GM21737 (cell line): ENCODE results near the gene DDO.
"Not testable (repeated sequence)": the region's sequence is repeated elsewhere in the genome, so short reads cannot be mapped to it uniquely, and the experiment has no call there.

Experiments
- ATAC-seq: cut with Tn5 transposase; IDR thresholded peaks from one replicate; pipeline ENCODE4 v1.9.1; 2021; ENCODE audit warnings: mild to moderate bottlenecking, moderate library complexity; ENCODE audit not compliant: unreplicated experiment

The DDO gene

GRCh38 chr6:110369066-110369465 is 46.3 kb downstream of the DDO start:
- ATAC-seq = no peak

GRCh38 chr6:110368284-110368683 is 47.1 kb downstream of the DDO start:
- ATAC-seq = no peak

DNA sequence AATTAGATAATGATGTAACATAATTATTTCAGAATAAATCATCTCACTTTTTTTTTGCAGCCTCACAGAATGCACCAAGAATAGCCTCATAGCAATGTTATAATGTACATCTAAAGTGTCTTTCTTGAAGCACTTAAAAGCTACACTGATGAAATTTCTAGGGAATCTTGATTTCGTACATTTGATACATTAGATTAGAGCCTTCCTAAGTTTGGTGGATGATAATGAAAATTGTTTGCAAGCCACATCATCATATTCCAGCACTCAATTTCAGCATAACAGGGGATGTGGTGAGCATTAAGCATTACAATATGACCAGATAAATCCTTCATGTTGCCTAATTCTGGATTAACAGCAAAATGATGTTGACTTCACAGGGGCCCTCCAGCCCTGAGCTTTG is 47.5 kb downstream of the DDO start:
- no peak for ATAC-seq

GRCh38 chr6:110366975-110367374 is 48.4 kb downstream of the DDO start:
- ATAC-seq = no peak

DNA sequence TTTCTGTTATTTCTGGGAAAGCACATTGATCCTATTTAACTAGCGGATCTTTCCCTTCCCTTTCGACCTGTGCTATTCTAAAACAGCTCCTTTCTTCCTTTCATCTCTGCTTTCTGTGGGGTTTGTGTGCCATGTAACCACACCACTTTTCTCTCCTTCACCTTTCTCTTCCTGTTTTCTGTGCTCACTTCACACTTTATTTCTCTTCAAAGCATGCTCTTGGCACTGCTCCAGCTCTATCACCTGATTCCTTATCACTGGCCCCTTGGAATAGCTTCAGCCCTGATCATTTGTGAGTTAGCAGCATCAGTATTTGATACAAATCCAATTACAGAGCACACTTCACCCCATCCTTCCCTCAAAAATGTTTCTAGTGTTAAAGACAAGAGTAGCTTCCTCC is 49.1 kb downstream of the DDO start:
- ATAC-seq = no peak

- no peak for ATAC-seq
Observed at GRCh38 chr6:110364364-110365105, 50.8 kb downstream of the DDO start.

DNA sequence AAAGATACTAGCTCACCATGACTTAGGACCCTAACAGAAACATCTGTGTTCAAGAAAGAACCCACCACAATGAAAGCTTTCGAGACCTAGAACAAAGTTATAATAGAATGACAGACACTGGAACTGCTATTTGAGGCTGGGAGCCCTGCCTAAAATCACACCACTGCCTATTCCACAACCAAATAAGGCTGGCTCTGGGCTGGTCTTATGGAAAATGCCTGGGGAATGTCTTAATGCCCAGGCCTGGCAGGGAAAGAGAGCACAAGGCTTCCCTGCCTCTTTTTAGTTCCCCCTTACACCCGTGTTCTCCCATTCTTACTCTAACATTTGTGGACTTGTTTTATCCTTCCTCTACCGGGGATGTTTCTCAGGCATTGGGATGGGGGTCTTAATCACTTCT is 51.6 kb downstream of the DDO start:
- ATAC-seq = no peak

DNA sequence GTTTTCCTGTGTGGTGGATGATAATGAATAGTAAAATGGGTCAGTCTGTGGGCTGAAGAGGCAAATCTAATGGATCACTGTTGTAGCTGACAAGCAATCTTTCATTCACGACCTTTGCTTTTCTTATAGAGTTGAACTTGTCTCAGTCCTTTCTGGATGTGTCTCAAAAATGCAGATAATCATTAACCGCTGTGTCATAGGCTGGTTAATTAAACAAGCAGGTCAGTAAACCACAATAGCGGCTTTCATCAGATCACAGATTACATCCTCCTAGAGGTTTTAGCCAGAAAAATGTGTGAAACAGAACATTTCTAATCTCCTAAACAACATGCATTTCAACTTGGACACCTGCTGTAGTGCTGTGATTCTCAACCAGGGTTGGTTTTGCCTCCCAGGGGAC is 54.7 kb downstream of the DDO start:
- ATAC-seq = no peak

DNA sequence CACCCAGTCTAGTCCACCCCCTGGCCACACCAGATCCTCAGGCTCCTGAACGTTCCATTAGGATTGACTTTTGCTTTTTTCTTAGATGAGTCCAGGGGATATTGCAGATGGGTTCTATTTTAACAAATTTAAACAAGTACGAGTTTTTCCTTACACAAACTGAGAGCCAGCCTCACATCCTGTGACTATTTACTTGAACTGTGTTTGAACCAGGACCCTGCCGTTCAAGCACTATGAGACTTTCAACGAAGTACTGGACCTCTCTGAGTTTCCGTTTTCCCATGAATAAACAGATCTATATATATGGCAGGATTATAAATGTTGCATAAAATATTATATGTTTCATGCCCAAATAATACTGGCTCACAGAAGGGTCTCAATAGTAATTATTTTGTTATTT is 55.8 kb downstream of the DDO start:
- ATAC-seq = no peak

DNA sequence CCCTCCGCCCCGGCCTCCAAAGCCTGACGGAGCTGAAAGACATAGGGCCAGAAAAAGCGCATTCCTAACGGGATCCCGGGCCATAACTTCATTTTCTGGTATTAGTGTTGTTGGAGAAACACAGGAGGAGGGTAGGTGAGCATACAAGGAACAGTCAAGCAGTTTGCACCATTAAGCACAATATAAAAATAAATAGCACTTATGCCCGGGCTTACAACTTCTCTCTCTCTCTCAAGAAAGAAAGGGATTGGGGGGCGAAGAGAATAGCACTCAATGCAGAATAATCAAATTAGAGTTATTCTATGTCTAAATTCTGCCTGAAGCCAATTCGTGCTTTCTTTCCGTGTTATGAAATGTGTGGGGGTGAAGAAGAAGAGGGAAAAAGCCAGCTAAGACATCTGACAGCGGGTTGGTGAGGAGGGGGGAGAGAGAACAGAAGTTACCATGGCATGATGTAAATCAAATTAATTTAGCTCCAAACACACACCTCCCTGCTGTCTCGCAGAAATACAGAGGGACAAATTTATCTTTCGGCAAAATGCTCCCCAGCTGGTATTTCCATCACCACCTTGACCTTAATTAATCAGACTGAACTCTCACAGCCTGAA is 56.7 kb downstream of the DDO start:
- ATAC-seq = no peak

DNA sequence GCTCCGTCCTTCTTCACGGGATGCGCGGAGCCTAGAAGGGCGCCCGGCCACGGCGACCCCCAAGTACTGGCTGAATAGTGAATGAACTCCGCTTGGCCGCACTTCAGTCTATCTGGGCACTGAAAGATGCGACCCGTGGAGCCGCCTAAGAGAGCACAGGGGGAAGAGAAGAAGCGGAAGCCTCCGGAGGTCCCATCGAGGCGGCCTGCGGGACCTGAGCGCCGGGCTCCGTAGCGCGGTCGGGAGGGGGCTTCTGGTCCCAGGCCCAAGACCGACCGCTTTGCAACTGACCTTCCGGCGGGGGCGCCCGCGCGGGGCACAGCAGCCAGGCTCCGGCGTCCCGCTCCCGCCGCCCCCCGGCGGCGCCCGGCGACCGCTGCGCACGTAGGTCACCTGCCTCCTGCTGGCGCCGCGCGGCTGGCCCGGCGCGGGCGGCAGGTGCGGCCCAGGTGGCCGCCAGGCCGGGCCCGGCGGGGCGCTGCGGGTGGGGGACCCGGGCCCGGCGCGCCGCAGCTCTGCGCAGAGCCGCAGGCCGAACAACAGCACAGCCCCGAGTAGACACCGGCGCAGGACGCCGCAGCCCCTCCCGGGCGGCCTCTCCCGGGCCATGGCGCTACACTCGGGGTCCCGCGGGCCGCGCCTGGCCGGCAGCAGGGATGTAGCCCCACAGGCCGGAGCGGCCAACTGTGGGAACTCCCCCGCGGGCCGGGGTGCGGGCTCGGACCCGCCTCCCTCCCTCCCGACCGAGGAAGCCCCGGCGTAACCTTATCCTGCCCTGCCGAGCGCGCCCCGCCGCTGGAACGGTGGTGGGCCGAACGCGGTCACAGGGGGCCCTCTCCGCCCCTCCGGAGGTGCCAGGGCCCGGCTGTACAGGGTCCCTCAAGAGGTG is 57.5 kb downstream of the DDO start, which contains the start of gene METTL24:
Gene METTL24 (minus strand): TSS at position 686 of the 889 bp plus-strand sequence. CDS start 77 bp downstream, at position 609.
- no peak for ATAC-seq

GRCh38 chr6:110357298-110357663 is 58.1 kb downstream of the DDO start:
- no peak for ATAC-seq

DNA sequence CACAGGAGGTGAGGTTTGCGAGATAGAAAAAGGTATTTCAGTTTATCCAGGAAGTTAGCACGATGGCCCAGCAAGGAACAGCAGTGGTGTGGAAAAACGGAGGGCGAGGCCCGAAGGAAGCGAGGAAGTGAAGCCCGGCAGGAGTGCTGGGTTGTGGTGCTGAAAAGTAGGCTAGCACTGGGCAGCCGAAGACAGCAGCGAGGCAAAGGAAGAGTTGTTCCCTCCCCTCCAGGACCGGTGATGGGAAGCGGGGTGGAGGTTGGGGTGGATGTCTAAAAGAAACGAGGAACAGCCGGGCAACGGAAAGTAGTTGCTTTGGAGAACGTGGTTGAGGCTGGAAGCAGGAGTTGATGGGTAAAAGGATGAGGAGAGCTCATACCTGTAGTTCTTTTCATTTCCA is 58.6 kb downstream of the DDO start:
- no peak for ATAC-seq

- ATAC-seq = no peak
Observed at GRCh38 chr6:110355727-110356126, 59.6 kb downstream of the DDO start.

- no peak for ATAC-seq
Observed at GRCh38 chr6:110355022-110355421, 60.4 kb downstream of the DDO start.

GRCh38 chr6:110354153-110354552 is 61.2 kb downstream of the DDO start:
- no peak for ATAC-seq

DNA sequence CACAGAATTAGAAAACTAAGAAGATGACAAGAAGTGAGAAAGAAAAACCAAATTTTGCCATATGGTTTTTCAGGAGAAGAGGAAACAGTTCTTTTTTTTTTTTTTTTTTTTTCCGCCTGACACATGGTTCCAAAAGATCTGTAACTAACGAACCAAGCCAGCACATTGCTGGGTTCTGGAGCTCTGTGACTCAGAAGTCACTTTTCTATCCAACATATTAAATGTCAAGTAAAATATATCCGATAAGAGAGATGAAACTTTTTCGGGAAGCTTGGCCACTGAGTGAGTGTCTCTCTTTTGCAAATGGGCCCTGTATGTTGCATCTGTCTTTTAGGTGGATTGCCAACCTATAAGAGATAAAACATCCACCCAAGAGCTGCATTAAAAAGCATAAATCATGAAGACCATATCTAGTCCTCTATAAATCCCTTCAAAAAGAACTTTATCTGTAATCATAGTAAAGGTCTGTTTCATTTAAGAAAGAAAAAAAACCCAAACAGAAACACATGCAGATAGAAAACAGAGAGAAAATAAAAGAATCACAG is 61.8 kb downstream of the DDO start:
- ATAC-seq = no peak

GRCh38 chr6:110352563-110353262 is 62.7 kb downstream of the DDO start:
- no peak for ATAC-seq

DNA sequence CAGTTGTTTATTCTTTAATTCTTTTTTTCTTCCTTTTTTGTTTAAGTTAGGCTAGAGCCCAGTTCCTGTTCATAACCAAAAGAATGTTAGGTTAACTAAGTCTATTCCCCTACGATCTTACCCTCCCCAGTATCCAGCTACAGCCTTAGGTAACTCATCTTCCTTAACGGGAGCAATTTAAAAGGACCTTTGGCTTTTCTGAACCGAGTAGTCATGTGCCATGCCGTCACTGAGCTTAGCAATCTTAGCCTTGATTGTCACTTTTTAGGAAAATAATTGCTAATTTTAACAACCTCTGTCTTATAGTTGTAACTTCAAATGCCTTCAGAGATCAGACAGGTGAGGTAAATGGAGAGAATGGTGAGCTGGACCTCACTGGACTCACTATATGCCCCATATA is 63.4 kb downstream of the DDO start:
- ATAC-seq = no peak

DNA sequence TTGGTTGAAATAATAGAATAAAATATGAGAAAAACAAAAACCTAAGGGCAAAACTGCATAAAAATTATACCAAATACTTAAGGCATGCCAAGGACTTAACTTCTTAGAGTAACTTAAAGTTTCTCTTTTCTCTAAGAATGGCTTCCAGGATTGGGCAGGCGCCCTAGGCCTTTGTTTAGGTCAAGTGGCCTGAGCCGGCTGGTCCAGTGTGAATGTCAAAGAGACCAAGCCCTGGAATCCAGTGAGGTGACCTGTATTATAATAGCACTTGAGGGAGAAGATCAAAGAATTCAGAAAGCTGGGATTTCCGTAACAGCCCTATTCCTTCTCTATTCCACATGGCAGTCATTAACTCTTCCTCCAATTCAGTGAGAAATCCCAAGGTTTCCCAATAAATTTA is 63.8 kb downstream of the DDO start:
- no peak for ATAC-seq

DNA sequence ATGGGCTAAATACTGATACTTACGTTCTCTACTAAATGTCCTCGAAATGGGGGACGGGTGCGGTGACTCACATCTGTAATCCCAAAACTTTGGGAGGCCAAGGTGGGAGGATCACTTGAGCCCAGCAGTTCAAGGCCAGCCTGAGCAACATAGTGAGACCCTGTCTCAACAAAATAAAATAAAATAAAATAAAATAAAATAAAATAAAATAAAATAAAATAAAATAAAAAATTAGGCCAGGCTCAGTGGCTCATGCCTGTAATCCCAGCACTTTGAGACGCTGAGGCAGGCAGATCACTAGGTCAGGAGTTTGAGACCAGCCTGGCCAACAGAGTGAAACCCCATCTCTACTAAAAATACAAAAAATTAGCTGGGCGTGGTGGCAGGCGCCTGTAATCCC is 64.8 kb downstream of the DDO start:
- not testable (repeated sequence) for ATAC-seq
